Measurements from ENCODE around the gene ATP6V0A1.

DNA sequence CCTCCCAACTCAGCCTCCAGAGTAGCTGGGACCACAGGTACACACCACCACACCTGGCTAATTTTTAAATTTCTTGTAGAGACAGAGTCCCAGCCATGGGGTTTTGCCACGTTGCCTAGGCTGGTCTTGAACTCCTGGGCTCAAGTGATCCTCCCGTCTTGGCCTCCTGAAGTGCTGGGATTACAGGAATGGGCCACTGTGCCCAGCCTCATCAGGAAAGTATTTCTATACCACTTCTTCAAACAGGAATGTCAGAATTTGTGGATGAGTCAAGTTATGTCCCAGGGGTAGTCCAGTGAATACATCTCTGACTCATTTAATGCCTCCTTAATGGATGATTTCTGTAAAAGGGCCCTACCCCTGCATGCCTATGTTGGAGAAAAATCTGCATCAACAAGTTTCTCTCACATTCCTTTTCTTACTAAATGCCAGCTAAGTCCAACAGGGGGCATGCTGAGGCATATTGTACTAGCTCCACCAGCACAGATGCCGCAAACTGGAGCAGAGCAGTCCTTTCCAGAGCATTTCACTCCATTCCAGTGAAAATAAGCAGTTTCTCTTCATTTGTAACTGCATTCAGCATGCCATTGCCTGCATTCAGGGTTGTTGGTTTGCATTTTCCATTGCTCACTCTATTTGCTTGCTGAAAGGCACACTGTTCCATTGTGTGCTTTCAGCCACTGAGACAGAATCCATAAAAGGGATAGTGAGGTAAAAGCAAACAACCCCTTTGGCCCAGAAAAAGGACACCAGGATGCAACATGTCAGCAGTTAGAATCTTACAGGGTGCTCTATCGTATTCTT, 30.3 kb upstream of the ATP6V0A1 start:
- TF ChIP-seq, protein P1, sequence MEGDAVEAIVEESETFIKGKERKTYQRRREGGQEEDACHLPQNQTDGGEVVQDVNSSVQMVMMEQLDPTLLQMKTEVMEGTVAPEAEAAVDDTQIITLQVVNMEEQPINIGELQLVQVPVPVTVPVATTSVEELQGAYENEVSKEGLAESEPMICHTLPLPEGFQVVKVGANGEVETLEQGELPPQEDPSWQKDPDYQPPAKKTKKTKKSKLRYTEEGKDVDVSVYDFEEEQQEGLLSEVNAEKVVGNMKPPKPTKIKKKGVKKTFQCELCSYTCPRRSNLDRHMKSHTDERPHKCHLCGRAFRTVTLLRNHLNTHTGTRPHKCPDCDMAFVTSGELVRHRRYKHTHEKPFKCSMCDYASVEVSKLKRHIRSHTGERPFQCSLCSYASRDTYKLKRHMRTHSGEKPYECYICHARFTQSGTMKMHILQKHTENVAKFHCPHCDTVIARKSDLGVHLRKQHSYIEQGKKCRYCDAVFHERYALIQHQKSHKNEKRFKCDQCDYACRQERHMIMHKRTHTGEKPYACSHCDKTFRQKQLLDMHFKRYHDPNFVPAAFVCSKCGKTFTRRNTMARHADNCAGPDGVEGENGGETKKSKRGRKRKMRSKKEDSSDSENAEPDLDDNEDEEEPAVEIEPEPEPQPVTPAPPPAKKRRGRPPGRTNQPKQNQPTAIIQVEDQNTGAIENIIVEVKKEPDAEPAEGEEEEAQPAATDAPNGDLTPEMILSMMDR (conservative IDR thresholded peaks at IDR 0.05 in 1 of 2, IDR thresholded peaks at IDR 0.05 in 1 of 2; ENCODE audit: extremely low read depth in 1 of 2, insufficient read depth in 1 of 2, low read depth in 1 of 2, low read length in 2 of 2), result peak; percentile 85 to 95
- TF ChIP-seq EZH2 (IDR thresholded peaks at IDR 0.05; ENCODE audit: borderline replicate concordance, low read length), result no peak
